NK-92 (cell line): ENCODE results near the gene CENPV.
"Not testable (repeated sequence)": the region's sequence is repeated elsewhere in the genome, so short reads cannot be mapped to it uniquely, and the experiment has no call there.

Experiments used
- DNase-seq: peaks from one replicate; lab custom pipeline; 2025; ENCODE audit not compliant: unreplicated experiment; lab: John Stamatoyannopoulos, UW

The CENPV gene

DNA sequence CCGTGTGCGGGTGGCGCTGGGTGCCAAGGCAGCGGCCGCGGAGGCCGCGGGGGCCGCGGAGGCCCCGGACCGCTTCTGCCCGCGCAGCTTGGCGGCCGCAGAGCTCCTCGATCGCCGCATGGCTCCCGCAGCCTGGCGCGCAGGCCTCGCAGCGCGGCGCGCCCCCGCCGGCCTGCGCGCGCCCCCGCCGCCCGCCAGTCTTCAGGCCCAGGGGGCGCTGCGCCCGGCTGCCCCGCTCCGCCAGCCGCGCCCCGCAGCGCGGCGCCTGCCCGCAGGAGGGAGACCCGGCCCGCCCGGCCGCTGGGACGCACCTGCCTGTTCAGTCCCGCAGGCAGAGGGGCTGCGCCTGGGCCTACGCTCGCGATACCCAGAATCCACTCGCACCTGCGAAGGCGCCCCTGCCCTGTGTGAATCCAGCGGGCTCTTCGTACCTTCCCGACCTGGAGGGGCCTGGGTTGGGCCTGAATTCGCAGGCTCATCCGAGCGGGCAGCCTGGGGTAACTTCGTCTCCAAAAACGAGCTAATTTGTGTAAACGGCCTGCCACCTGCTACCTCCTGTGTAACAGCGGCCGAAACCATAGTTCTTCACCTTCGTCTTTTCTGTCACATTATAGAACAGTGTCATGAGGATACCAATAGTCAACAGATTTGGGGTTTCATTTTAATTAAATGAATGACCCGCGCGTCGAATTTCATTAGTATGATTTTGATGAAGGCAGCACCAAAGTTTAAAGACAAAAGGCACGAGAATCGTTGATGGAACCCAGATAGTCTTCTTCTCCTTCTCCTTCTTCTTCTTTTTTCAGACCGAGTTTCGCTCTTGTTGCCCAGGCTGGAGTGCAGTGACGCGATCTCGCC is at the start of gene CENPV:
CENPV (minus strand) TSS at position 153 of the 858 bp plus-strand sequence; CDS start at position 120, 33 bp downstream.
- no peak for DNase-seq

DNA sequence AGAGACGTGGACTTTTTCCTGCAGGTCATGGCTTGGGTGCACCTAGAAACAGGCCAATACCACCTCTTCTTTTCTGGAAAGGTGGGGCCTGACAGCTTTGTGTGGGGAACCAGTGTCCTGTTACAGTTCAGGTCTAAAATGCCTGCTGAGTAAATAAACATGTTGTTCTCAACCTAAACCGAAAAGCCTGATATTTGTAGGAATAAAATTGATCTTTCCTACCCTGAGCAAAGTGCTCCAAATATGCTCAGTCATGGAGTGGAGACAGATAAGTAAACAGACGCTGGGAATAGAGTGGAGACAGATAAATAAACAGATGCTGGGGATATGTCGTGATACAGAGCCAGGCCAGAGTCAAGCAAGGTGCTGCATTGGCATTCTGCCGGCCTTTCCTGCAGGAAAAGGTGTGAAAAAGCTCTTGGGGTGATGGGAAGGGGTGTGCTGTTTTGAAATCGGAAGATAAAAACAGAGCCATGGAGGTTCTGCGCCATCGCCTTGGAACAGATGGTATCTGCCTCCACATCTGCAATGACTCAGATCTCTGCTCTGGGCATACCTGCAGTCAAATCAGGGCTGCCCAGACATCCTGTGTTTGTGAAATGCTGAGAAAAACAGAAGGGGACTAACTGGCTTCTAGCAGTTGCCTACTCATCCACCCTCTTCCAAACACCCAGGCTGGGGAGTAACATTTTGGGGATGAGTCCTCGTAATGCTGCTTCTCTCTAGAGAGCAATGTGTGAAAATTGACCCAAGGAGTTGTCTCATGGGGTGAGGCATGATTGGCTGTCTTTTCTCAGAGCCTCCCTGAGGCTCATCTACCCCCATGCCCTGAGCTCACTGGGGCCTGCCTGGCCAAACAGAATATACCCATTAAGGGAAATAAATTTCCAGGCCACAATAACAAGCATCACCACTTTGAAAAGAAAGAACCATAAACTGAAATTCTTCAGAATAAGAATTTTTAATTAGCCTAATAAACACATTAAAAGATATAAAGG is 45.3 kb upstream of the CENPV start:
- DNase-seq = no peak

DNA sequence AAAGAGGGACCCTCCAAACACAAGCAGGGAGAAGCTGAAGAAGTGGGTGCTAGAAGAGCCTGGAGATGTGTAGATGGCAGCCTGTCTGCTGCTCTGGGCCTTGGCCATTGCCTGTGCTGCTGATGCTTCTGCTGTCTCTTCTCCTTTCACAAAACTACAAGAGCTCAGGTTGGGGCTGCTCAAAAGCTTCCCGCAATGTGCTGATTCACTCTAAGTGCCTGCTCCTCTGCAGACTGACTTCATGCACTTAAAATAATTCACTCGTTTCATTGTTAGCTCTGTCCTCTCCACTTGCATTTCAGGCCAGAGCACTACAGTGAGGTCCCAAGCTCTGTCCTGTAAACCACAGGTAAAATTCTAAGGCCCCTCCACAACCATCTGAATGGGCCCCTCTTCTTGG is 43.4 kb upstream of the CENPV start:
- not testable (repeated sequence) for DNase-seq

DNA sequence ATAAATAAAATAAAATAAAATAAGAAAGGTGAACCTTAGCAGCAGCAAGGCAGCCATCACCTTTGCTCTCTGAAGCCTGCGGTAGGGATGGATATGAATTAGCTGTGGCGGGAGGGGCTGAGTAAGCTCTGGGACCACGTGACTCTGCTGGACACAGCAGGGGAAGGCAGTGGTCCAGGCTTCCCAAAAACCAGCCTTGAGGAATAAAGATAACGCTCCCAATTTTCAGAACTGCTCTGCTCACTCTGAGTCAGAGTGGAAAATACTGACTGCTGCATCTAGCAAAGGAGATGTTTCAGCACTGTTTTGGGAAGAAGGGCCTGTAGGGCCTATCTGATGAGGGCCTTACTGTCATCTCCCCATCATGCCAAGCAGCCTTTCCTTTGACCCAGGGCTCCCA is 42.6 kb upstream of the CENPV start:
- DNase-seq = not testable (repeated sequence)

DNA sequence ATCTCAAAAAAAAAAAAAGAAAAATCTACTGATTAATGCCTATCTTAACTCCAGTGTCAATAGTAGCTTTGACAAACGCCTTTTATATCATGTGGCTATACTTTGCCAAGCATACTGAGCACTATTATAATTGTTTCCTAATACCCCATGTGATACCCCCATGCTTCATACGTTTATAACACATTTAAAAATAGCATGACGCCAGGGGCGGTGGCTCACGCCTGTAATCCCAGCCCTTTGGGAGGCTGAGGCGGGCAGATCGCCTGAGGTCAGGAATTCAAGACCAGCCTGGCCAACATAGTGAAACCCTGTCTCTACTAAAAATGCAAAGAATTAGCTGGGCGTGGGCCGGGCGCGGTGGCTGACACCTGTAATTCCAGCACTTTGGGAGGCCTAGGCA is 39.2 kb upstream of the CENPV start:
- not testable (repeated sequence) for DNase-seq

DNA sequence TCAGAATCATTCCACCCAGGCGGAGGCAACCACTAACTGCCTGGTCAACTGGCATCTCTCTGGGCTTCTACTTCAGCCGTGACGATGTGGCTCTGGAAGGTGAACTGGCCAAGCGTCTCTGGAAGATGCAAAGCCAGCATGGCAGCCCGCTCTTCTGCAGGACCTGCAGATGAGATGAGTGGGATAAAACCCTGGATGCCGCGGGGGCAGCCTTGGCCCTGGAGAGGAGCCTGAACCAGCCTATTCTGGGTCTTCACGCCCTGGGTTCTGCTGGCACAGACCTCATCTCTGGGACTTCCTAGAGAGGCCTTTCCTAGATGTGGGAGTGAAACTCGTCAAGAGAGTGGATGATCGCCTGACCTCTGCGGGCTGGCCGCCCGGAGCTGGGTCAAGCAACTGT is 38.2 kb upstream of the CENPV start:
- no peak for DNase-seq

DNA sequence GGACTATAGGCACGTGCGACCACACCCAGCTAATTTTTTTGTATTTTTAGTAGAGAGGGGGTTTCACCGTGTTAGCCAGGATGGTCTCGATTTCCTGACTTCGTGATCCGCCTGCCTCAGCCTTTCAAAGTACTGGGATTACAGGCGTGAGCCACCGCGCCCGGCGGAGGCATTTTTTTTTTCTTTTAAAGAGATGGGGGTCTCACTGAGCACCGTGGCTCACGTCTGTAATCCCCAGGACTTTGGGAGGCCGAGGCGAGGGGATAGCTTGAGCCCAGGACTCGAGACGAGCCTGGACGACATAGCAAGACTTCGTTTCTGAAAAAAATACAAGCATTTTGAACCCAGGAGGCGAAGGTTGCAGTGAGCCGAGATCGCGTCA is 32.8 kb upstream of the CENPV start:
- DNase-seq = not testable (repeated sequence)

DNA sequence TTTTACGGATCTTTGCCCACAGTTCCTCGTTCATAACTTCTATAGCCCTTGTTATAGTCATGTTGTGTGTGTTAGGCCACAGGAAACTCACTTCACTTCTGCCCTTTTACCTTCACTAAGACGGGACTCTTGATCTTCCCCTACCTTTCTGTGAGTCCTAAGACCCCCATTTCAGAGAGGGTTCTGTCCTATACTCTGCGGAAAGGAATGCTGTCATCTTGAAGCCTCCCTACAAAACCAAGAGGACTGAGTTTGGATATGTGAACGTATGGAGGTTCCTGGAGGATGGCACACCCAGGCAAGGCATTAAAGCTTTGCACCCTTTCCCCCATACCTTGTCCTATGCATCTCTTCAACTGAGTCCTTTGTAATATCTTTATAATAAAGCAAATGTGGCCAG is 31.3 kb upstream of the CENPV start:
- no peak for DNase-seq

DNA sequence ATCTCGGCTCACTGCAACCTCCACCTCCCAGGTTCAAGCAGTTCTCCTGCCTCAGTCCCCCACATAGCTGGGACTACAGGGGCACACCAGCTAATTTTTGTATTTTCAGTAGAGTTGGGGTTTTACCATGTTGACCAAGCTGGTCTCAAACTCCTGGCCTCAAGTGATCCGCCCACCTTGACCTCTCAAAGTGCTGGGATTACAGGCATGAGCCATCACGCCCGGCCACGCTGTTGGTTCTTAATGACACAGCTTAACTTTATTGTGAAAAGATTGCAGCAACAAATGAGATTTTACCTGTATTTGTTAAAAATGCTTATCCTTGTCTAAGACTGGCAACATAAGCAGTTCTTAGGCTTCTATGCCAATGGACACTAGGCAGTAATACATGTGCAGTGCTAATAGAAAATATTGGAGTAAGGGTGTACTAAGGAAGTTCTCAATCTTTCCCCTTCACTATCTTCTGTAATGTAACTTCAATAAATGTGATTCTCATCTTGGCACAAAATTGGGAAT is 30.6 kb upstream of the CENPV start:
- no peak for DNase-seq

DNA sequence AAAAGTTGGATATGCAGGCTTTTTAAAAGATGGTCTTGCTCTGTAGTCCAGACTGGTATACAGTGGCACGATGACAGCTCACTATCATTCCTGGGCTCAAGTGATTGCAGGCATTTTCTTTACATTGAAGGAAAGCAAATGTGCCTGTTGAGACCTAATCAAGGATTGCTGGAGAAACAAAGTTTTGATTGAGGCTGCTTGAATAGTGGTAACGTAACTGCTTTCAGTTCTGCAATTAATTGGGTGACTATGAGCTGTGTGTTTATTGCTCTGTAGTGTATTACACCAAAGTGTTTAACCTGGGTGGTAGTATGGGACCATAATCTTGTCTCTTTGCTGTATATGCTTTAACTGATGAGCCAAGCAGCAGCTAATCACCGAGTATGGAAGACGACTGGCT is 29.9 kb upstream of the CENPV start:
- no peak for DNase-seq

DNA sequence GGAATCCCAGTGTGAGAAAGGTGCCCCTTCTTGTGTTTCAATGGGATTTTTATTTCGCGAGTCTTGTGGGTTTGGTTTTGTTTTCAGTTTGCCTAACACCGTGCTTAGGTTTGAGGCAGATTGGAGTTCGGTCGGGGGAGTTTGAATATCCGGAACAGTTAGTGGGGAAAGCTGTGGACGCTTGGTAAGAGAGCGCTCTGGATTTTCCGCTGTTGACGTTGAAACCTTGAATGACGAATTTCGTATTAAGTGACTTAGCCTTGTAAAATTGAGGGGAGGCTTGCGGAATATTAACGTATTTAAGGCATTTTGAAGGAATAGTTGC is 28.2 kb upstream of the CENPV start:
- DNase-seq = no peak

DNA sequence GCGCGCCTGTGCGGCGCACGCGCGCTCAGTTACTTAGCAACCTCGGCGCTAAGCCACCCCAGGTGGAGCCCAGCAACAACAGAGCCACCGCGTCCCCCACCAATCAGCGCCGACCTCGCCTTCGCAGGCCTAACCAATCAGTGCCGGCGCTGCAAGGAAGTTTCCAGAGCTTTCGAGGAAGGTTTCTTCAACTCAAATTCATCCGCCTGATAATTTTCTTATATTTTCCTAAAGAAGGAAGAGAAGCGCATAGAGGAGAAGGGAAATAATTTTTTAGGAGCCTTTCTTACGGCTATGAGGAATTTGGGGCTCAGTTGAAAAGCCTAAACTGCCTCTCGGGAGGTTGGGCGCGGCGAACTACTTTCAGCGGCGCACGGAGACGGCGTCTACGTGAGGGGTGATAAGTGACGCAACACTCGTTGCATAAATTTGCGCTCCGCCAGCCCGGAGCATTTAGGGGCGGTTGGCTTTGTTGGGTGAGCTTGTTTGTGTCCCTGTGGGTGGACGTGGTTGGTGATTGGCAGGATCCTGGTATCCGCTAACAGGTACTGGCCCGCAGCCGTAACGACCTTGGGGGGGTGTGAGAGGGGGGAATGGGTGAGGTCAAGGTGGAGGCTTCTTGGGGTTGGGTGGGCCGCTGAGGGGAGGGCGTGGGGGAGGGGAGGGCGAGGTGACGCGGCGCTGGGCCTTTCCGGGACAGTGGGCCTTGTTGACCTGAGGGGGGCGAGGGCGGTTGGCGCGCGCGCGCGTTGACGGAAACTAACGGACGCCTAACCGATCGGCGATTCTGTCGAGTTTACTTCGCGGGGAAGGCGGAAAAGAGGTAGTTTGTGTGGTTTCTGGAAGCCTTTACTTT is 27.6 kb upstream of the CENPV start, which contains the start of gene UBB:
UBB (plus strand) TSS at position 452 of the 856 bp plus-strand sequence. CDS start 817 bp downstream, outside the sequence.
- DNase-seq = peak; percentile 72

DNA sequence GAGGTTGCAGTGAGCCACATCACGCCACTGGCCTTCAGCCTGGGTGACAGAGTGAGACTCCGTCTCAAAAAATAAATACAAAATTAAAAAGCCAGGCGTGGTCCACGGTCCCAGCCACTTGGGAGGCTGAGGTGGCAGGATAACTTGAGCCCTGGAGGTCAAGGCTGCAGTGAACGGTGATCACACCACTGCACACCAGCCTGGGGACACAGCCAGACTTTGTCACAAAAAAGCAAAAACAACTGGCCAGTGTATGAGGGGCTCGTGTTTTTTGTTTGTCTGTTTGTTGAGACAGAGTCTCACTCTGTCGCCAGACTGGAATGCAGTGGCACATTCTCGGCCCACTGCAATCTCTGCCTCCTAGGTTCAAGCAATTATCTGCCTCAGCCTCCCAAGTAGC is 26.4 kb upstream of the CENPV start:
- DNase-seq = no peak

DNA sequence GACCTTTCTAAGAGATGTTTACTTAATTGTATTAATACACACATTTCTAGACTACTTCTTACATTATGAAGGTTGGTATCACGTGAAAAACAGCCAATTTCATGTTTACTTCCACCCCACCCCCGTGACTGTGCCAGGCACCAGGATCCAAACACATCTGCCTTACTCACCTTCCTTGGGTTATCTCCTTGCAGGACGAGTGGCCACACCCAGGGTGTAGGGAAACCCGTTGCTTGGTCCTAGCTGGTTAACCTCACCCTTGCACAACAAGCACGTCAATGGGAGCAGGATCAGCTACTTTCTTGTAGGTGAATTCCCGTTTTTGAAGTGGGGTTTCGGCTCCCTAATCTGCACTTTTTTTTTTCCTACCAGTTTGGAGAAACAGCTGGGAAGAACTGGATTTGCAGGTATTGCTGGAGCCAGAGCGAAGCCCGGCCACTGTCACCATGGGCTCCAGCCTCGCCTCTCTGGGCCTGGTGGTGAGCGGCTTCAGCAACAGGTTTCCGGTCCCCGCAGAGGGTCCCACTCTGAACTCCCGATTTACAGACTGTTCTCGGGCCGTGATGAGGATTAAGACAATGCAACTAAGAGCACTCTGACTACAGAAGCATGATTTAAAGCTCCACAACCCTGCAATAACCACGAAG is 25.5 kb upstream of the CENPV start:
- DNase-seq = no peak

DNA sequence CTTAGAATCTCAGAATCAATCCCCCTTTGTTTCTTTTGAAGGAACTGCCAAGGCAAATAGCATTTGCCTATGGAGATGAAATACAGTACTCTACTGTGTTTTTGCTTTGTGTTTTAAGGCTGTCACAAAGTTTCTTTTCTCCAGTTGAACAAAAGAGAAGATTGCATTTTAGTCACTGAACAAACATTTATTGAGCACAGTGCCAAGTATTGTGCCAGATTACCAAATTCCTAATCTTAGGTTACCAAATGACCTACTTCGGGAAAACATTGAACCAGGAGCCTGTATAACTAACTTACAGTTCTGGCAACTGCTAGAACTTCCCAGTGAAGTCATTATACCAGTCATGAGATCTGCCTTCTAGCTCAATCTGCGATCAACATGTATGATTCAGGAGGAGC is 24.7 kb upstream of the CENPV start:
- DNase-seq = no peak

DNA sequence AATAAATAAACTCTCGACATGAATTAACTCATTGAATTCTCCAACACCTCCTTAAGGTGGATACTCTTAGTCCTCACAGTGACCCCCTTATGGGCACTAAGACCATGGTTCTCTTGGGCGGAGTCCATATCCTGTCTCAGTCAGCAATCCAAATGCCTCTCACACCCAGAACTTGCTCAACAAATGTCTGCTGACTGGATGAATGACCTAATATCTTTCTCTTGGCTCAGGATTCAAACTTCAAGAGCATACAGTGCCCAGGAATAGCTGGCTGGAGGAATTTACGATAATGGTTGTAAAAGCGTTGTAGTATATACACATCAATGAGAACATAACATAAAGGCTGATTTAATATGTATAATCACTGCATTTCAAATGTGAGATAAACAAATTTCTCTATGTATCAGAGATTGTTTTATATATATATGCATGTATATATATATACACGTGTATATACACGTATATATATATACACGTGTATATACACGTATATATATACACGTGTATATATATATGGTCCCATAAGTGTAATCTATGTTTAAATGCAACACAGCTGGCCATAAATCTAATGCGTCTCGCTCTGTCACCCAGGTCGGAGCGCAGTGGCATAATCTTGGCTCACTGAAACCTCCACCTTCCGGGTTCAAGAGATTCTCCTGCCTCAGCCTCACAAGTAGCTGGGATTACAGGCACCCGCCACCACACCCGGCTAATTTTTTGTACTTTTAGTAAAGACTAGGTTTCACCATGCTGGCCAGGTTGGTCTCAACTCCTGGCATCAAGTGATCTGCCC is 21.1 kb upstream of the CENPV start:
- no peak for DNase-seq

DNA sequence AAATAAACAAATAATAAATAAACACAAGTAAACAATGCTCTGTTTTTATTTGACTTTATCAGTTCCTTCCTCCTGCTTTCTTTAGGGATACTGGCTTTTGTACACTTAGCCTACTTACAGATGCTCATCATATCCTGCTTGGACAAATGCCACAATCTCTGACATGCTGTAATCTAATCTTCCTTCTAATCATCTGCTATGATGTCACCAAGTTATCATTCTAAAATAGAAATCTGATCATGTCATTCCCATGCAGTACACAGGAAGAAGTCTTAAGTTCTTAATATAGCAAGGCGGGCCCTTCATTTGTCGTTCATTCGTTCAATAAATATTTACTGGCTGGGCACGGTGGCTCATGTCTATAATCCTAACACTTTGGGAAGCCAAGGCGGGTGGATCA is 18.5 kb upstream of the CENPV start:
- DNase-seq = no peak

DNA sequence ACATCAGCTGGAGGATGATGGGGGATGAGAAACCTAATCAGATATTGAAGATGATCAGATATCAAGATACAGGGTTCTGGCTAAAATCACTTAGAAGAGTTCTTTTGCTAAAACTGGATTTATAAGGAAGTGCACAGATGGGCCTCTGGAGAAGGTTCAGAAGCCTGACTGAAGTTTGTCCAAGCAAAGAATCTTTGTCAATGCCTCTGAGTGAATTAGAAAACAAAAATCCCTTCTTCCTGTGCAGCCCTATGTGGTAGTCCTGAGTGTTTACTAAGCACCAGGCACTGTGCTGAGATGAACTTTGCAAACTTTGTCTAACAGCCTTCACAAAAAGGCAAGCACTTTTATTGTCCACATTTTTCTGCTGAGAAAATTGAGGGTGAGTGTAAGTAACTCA is 11.4 kb upstream of the CENPV start:
- DNase-seq = no peak

DNA sequence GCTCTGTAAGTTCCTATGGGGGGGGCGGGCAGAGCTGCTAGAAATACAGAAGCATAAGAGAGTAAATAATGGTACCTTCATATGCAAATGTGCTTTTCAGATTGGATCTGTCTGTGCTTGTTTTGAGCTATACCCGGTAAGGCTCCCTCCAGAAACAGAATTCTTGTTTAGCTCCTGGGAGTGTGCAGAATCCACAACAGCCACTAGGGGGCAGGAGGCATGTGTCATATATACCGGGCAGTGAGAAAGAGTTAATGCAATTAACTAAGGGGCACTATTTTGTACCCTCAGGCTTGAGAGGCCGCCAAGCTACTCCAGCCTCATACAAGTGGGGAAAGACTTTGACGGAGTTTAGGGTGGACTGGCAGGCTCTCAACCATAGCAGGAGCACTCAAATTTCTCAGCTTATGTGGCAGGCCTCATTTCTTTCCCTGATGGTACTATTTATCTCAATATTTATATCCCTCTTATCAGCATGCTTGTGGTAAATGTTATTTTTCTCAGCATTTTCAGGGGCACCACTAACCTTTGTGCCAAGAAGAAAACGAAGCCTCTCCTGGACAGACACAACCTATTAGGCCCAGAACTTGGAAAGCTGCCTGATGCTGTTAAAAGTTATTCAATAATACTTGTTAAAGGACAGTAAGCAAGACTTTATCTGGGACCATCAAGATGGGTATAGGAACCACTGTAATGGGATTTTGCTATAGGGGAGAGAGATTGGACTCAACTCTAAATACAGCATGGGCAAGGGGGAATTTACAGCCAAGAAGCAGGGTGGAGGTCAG is 10.7 kb upstream of the CENPV start:
- DNase-seq = no peak
